Esophagus muscularis mucosa (tissue), 4 donors: Measurements from ENCODE around the gene PDE1C. TPM values are rescaled to one million over a fixed set of nuclear protein-coding genes. Genes with fewer than 3 reads are reported as not detected.

ENCODE experiments used
- DNase-seq: peaks from one replicate; pipeline ENCODE4 v3.0.0-alpha.2; 2017; ENCODE audit errors: extremely low spot score
- H3K27ac ChIP-seq, 4 donors: fragments of 200-600 bp; sonication (generic); replicated peaks in 1 of 4; 1 replicate in 3 of 4; 2 replicates in 1 of 4; pipeline ENCODE4 v1.5.1; 2016 to 2019; ENCODE audit warnings: mild to moderate bottlenecking in 1 of 4
- H3K27me3 ChIP-seq, 4 donors: fragments of 200-600 bp; sonication (generic); one replicate each; pipeline versions ENCODE4 v1.5.1 to v1.6.0; 2016 to 2019
- H3K36me3 ChIP-seq, 4 donors: fragments of 200-600 bp; sonication (generic); one replicate each; pipeline ENCODE4 v1.5.1; 2016 to 2019
- H3K4me1 ChIP-seq, 4 donors: fragments of 200-600 bp; sonication (generic); one replicate each; pipeline ENCODE4 v1.5.1; 2016 to 2019
- H3K4me3 ChIP-seq, 4 donors: fragments of 200-600 bp; sonication (generic); 1 replicate in 2 of 4; 2 replicates in 2 of 4; pipeline ENCODE4 v1.5.1; 2016 to 2019; ENCODE audit warnings: mild to moderate bottlenecking in 4 of 4, moderate library complexity in 1 of 4
- H3K9me3 ChIP-seq, 4 donors: fragments of 200-600 bp; sonication (generic); 1 replicate in 3 of 4; 2 replicates in 1 of 4; pipeline ENCODE4 v1.5.1; 2016 to 2019
- EP300 ChIP-seq: sonication (generic); formaldehyde crosslinking; IDR thresholded peaks from one replicate; pipeline ENCODE4 v1.6.1; 2017; ENCODE audit warnings: antibody characterized with exemption
- POLR2A ChIP-seq: fragments of 450-650 bp; IDR thresholded peaks from one replicate; pipeline ENCODE4 v1.6.1; 2017; ENCODE audit warnings: antibody characterized with exemption, moderate library complexity, mild to moderate bottlenecking, low read depth
- POLR2AphosphoS5 ChIP-seq, 2 donors: sonication (generic); formaldehyde crosslinking; IDR thresholded peaks; one replicate each; pipeline ENCODE4 v1.6.1; 2017; ENCODE audit warnings: antibody characterized with exemption in 2 of 2
- WGBS: methylation state at CpG from one replicate; pipeline ENCODE4 v1.1.5; 2018; 5-methylcytosine and 5-hydroxymethylcytosine counted together
- intact Hi-C: fragments of 100-400 bp; cut with DNase I; formaldehyde crosslinking; loops from one replicate; pipeline ENCODE4 v1.15.1; 2023
- total RNA-seq, 4 donors: library from RNA; depleted of rRNA; stranded (reverse); fragments of >200 nt; gene quantifications; one replicate each; pipeline versions ENCODE4 v1.1.0 to v1.2.1, GENCODE V29; 2016
- TF ChIP-seq, protein P1 (sequence below), 3 experiments: fragments of 200-600 bp in 2 of 3; fragments of 450-650 bp in 1 of 3; sonication (generic) in 2 of 3; IDR thresholded peaks; one replicate each; pipeline ENCODE4 v1.5.1; 2017 to 2019; ENCODE audit warnings: antibody characterized with exemption in 3 of 3, mild to moderate bottlenecking in 2 of 3, moderate library complexity in 1 of 3

PDE1C gene
- total RNA-seq, 4 donors from 2014 or later, result 13.3 to 25.5 (median 17.3) TPM

DNA sequence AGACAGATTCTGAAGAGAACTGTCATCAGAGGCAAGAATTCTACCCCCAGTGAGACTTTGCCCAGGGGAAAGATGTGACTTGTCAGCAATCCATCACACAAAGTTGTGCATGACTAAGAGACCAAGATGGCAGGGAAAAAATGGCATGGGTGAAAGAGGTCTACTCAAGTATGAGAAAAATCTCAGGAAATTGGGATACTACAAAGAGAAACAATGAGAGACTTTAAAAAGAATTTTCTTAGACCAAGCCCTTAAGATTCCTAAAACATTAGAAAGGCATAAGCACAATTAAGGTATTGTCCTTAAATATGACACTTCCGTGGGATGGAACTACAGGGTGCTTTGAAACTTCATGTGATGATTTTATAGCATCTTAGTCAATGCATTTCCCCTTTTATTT, 45.6 kb upstream of the PDE1C start:
- 87% methylated on average over 1 of the region's 1 CpG for WGBS
- intact Hi-C loops, result no loop called here

DNA sequence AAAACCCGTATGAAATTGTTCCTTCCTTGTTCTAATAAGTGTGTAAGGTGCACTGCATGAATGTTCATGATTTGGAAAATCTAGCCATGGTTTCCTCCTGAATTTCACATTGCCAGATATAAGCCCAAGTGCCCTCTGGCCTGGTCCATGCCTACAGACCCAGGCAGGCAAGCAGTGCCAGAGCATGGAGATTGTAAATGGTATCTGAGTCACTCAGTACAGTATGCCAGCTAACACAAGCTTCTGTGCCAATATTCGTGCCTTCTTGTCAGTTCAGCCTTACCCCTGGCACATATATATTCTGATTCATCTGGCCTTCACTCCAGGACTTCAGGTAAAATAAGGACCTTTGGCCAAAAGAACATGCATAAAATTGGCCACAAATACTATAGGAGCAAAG, 38.4 kb upstream of the PDE1C start:
- H3K27me3 ChIP-seq, result no peaks in the 10 kb centered on the region
- intact Hi-C loops, result no loop called here
- no peaks in the 10 kb centered on the region for H3K36me3 ChIP-seq
- WGBS, result 71% methylated on average over 2 of the region's 2 CpGs
- TF ChIP-seq EP300, result no peak
- no peak for TF ChIP-seq POLR2A
- TF ChIP-seq POLR2AphosphoS5 (IDR thresholded peaks at IDR 0.05), result no peak
- TF ChIP-seq, protein P1, sequence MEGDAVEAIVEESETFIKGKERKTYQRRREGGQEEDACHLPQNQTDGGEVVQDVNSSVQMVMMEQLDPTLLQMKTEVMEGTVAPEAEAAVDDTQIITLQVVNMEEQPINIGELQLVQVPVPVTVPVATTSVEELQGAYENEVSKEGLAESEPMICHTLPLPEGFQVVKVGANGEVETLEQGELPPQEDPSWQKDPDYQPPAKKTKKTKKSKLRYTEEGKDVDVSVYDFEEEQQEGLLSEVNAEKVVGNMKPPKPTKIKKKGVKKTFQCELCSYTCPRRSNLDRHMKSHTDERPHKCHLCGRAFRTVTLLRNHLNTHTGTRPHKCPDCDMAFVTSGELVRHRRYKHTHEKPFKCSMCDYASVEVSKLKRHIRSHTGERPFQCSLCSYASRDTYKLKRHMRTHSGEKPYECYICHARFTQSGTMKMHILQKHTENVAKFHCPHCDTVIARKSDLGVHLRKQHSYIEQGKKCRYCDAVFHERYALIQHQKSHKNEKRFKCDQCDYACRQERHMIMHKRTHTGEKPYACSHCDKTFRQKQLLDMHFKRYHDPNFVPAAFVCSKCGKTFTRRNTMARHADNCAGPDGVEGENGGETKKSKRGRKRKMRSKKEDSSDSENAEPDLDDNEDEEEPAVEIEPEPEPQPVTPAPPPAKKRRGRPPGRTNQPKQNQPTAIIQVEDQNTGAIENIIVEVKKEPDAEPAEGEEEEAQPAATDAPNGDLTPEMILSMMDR (IDR thresholded peaks at IDR 0.05), result no peak
- no peak overlapping the region for H3K4me3 ChIP-seq
- peaks cover 0 to 14% (median 12%) of the 10 kb centered on the region in 4 donors for H3K9me3 ChIP-seq
- no peak for DNase-seq
- no peaks in the 10 kb centered on the region for H3K4me1 ChIP-seq
- no peak overlapping the region for H3K27ac ChIP-seq

More for the DNA sequence above, 45.6 kb upstream of the PDE1C start:
- no peak overlapping the region for H3K27ac ChIP-seq
- H3K9me3 ChIP-seq, result peaks cover 0 to 13% (median 9%) of the 10 kb centered on the region in 4 donors
- DNase-seq, result no peak
- H3K4me1 ChIP-seq, result peaks cover 0 to 4% (median 0%) of the 10 kb centered on the region in 4 donors
- H3K36me3 ChIP-seq, result no peaks in the 10 kb centered on the region
- H3K27me3 ChIP-seq, result no peaks in the 10 kb centered on the region
- TF ChIP-seq EP300 (no peak), POLR2AphosphoS5 (IDR thresholded peaks at IDR 0.05) (no peak), POLR2A (no peak)
- TF ChIP-seq, protein P1 (IDR thresholded peaks at IDR 0.05), result no peak
- no peak overlapping the region for H3K4me3 ChIP-seq

DNA sequence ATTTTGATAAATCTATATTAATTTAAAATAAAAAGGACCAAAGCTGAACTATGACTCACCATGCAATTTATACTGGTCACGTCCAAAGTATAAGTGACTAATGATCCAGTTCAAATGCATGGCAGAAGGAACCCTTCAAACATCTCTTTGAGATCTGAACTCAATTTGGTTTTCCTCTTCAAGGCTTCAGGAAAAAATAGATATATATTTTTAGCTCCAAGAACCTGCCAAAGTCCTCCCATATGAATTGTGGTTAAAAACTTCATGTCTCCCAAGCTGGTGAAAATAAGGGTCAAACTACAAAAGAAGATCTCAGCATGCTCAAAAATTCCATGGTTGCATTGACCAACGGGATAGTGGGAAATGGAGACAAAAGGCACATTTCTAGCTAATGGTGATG, 34.6 kb upstream of the PDE1C start:
- DNase-seq, result no peak
- 71% methylated on average over 2 of the region's 2 CpGs for WGBS
- intact Hi-C loops, result no loop called here
- no peaks in the 10 kb centered on the region for H3K36me3 ChIP-seq
- no peak overlapping the region for H3K4me3 ChIP-seq
- H3K27ac ChIP-seq, result no peak overlapping the region
- TF ChIP-seq, protein P1 (IDR thresholded peaks at IDR 0.05), result no peak
- TF ChIP-seq POLR2A, result no peak
- TF ChIP-seq EP300, result no peak
- no peak for TF ChIP-seq POLR2AphosphoS5 (IDR thresholded peaks at IDR 0.05)
- peaks cover 7 to 11% (median 9%) of the 10 kb centered on the region in 4 donors for H3K4me1 ChIP-seq
- H3K9me3 ChIP-seq, result peaks cover 0 to 5% (median 0%) of the 10 kb centered on the region in 4 donors
- H3K27me3 ChIP-seq, result no peaks in the 10 kb centered on the region

DNA sequence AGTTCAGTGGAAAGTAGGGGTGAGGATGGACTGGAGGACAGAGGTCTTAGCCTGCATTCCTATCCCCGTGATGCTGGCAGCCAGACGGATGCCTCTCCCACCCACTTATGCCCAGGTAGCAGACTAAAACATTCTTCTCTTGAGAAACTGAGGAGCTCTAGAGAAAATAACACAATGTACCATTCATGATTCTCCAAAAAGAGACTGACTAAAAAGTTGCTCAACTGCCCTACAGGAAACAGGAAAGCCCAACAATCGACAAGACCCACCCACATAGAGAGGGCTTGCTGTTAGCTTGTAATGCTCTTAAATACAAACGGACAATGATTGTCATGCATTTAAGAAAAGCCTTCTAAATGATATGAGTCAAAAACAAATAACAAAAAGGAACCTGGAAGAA, 33.2 kb upstream of the PDE1C start:
- 77% methylated on average over 4 of the region's 4 CpGs for WGBS
- H3K4me3 ChIP-seq, result no peak overlapping the region
- no peak for DNase-seq
- no peak overlapping the region for H3K27ac ChIP-seq
- H3K27me3 ChIP-seq, result no peaks in the 10 kb centered on the region
- H3K36me3 ChIP-seq, result no peaks in the 10 kb centered on the region
- H3K4me1 ChIP-seq, result peaks cover 7 to 11% (median 9%) of the 10 kb centered on the region in 4 donors
- H3K9me3 ChIP-seq, result peaks cover 0 to 5% (median 0%) of the 10 kb centered on the region in 4 donors
- TF ChIP-seq POLR2A, result no peak
- TF ChIP-seq EP300, result no peak
- no peak for TF ChIP-seq POLR2AphosphoS5 (IDR thresholded peaks at IDR 0.05)
- TF ChIP-seq, protein P1 (IDR thresholded peaks at IDR 0.05), result no peak
- intact Hi-C loops, result no loop called here

DNA sequence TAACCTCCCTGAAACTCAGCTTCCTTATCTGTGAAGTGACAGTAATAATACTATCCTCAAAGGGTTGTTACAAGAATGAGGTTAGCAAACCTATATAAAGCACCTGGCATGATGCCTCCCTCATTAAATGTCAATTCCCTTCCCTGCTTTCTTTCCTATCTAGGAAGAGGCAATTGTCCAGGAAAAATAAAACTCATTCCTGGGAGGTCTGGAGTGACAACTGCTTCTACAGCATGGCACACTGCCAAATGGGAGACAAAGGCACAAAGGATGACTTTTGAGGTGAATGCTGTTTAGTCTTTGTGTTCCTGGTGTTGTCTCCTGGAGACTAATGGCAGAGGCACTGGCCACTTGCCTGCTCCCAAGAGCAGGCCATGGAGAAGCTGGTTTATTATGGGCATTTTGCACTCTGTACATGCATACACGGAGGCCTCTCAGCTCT, 32.2 kb upstream of the PDE1C start:
- DNase-seq, result no peak
- H3K36me3 ChIP-seq, result no peaks in the 10 kb centered on the region
- TF ChIP-seq POLR2A (no peak), EP300 (no peak), POLR2AphosphoS5 (IDR thresholded peaks at IDR 0.05) (no peak)
- TF ChIP-seq, protein P1 (IDR thresholded peaks at IDR 0.05), result no peak
- H3K4me3 ChIP-seq, result no peak overlapping the region
- peaks cover 7 to 11% (median 9%) of the 10 kb centered on the region in 4 donors for H3K4me1 ChIP-seq
- intact Hi-C loops, result no loop called here
- no peaks in the 10 kb centered on the region for H3K27me3 ChIP-seq
- 57% methylated on average over 1 of the region's 1 CpG for WGBS
- no peak overlapping the region for H3K27ac ChIP-seq
- H3K9me3 ChIP-seq, result peaks cover 0 to 4% (median 0%) of the 10 kb centered on the region in 4 donors
